LHCN-M2 (cell line): ENCODE data around the gene SULT1B1. TPM values are rescaled to one million over a fixed set of nuclear protein-coding genes. Genes with fewer than 3 reads are reported as not detected.

Source experiments
- DNase-seq: peaks from one replicate; pipeline ENCODE4 v3.0.0-alpha.2; 2012; ENCODE audit warnings: low read depth
- total RNA-seq: library from RNA; depleted of rRNA; stranded (reverse); fragments of >200 nt; gene quantifications from 2 replicates; pipeline ENCODE4 v1.2.3, GENCODE V29; 2014

The SULT1B1 gene
- total RNA-seq, 1 experiment from 2014 or later = 0.17 TPM

DNA sequence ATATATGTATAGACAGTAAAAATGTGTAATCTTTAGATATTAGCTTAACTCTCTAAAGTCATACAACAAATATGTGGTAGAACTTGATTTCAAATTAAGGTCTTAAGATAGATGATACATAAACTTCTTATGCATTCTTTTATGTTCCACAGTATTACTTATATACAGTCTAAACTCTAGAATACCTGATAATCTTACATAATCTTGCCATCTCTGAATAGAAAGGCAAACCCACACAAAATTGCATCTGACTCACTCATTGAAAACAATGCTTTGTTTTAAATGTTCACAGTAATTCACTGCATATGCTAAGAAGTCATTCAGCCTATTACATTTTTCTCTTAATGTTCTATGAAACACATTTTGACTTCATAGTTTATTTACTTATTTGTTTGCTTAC lies 10.1 kb downstream of the SULT1B1 start:
- no peak for DNase-seq

DNA sequence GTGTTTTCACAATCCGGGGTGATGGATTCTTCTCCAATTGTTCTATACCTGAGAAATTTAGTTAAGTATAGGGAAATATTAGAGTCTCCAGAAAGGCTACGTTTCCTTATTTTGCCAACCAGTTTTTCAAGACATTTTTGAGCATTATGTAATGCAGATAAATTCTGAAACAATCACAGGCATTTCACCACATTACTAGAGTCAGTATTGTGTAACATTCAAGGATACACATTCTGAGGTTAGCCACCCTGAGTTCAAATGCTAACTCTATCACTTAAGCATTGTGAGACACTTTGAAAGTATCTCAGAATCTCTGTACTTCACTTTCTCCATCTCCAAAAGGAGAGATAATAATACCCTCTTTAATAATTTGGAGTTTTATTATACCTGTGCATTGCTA lies 10.6 kb downstream of the SULT1B1 start:
- DNase-seq = peak; percentile 50

DNA sequence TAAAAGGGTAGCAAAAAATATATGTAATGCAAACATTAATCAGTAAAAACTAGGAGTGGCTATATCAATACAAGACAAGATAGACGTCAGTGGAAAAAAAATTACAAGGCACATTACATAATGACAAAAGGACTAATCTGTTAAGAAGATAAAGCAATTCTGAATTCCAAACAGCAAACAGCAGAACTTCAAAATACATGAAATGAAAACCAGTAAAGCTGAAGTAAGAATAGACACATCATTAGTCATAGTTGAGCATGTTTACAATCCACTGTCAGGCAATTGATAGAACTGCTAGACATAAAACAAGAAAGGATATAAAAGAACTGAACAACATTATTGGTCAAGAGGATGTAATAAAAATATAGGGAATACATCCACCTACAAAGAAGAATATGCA lies 12.2 kb downstream of the SULT1B1 start:
- peak; percentile 68 for DNase-seq

DNA sequence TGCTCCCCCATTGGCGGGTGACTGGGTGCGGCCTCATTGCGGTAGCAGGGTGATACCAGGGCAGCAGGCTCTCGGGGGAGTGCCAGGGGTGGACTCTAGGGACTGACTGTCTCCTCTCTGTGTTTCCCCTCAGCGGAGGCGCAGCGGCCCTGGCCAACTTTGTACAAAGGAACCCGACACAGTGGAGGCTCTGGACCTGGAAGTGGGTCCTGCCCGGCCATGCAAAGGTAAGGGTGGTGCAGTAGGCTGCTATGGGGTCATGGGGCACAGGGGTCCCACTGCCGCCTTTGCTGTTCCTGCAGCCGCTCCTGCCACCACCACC lies 16.3 kb downstream of the SULT1B1 start:
- DNase-seq = no peak

DNA sequence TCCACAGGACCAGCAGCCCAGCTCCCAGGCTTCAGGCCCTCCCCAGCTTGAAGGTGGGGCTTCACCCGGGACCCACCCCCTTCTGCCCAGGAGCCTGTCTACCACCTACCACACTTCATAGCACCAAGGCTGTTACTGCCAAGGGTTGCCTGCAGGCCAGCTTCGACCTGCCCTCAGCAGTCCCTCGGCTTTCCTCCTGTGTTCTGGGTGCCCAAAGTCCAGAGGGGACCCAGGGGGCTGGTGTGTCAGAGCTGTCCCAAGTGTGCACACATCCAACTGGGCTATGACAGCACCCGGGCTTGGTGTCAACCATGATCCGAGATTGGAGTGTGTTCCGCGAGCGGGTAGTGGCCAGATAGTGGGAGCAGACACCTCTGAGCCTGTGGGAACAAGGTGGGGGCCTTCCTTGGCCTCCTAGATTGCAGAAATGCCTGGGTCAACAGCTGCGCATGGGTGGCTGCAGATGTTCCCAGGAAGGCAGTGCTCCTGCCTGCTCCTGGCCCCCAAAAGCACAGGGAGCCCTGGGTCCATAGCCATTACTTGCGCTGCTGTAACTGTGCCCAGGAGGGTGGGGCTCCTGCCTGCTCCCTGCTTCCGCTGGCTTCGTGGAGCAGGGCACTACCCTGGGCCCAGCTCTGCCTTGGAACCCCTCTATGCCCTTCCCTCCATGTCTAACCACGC lies 16.8 kb downstream of the SULT1B1 start:
- no peak for DNase-seq

DNA sequence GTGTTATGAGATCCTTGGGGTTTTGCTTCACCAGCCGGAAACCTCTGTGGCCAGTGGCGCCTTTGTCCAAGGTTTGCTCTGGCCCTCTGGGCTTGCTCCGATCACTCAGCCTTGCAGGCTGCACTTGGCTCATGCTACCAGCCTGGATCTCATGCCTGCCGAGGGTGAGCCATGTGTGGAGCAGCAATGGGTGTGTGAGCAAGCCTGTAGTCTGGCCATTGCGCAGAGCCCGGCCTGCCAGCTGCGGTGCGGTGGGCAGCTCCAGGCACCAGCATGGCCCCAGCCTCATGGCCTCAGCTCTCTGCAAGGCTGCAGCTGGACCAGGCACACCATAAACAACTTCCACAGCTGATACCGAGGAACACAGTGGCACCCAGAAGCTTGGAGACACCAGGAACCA lies 17.8 kb downstream of the SULT1B1 start:
- no peak for DNase-seq

DNA sequence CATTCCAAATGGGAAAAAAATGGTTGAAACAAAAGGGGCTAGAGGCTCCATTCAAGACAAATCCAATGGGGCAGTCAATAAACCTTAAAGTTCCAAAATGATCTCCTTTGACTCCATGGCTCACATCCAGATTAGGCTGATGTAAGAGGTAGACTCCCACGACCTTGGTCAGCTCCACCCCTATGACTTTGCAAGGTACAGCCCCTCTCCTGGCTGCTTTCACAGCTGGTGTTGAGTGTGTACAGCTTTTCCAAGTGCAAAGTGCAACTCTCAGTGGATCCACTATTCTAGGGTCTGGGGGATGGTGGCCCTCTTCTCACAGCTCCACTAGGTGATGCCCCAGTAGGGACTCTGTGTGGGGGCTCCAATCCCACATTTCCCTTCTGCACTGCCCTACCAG lies 21.5 kb downstream of the SULT1B1 start:
- no peak for DNase-seq

DNA sequence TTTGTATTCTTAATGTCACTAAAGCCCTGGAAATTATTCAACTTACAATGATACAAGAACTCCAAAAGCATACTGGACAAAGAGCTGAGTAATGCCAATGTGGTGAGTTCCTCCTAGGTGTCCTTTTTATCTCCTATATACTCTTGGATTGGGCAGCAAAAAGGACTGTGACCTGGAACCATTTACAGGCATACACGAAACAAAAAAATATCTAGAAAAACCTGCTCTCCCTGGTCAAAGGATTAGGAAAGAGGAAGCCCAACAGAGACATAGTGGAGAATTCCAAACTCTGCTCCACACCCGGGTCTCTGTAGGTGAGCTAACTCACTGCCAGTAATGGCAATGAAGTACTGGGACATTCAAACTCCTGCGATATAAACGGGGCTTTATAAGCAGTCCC lies 25.3 kb downstream of the SULT1B1 start:
- no peak for DNase-seq

DNA sequence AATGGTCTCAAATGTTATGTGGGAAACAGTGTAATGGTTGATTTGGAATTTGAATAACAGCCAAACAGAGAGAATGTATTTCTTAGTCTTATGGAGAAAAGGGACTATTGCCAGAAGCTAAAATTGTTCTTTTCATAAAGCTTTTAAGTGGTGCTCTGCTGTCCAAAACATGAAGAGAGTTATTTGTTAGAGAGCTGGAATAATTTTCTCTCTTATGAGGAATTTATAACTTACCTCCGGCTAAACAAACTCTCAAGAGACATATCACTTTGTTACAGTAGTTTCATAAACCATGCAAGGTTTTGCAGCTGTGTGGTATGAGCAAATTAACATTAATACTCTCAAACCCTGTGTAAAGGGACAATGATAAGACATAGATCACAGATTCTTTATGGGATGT lies 28.6 kb downstream of the SULT1B1 start:
- no peak for DNase-seq

DNA sequence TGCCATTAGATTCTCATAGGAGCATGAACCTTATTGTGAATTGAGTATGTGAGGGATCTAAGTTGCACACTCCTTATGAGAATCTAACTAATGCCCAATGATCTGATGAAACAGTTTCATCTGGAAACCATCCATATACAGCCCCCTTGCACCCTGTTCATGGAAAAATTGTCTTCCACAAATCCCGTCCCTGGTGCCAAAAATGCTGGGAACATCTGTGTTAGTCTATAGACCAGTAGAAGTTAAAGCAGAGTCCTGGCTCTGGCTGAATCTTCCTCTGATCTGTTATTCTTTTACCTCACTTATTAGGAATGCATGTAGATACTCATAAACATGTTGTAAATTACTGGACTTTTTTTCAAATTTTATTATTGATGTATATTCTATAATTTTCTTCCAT lies 29.2 kb downstream of the SULT1B1 start:
- DNase-seq = no peak

DNA sequence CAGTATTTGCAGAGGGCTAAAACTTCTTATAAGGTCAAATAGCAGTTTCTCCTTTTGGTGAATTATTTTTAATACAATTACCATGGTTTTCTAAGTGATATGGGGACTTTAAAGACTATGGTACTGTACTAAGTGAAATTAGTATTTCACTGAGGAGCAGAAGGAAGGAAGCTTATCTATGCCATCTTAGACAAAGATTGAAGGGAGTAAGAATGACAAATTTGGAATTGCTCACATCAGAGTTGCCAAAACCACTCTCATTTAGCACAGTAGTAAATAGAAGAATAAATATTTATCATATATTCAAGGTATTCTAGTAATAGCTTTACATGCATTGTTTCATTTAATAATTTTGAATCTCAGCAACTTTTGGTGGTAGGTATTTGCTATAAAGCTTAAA lies 30.4 kb downstream of the SULT1B1 start:
- DNase-seq = no peak

DNA sequence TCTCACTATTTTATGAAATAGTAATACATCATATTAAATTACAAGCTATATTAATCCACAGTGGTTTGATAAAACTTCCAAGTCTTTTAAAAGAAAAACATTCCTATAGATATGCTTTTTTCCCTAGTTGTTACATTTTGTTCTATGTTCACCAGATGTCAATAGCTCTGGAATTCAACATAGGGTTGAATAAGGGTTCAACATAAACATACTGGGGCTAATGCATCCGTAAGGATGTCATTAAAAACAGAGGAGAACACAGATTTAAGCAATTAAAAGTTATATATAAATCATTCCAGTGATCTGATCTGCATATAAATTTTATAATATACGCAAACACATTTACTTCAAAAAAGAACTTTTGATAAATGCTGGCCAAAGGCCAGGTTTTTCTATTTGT lies 32.5 kb downstream of the SULT1B1 start:
- no peak for DNase-seq

DNA sequence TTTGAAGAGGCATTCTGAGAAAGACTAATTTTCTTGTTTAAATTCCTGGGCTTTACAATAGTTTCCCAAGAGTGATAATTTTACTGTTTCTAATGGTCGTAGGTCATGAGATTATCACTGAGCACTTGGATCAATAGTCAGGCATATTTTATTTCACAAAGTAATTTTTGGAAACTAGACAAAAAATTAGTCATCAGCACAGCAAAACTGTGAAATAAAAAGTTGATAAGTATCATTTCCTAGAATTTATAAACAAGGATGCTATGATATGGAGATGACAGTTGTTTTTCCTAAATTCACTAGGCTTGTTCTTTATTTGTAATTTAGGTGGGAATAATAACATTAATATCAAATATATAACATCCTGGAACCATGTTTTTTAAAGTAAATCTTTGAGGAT lies 33.0 kb downstream of the SULT1B1 start:
- DNase-seq = no peak

DNA sequence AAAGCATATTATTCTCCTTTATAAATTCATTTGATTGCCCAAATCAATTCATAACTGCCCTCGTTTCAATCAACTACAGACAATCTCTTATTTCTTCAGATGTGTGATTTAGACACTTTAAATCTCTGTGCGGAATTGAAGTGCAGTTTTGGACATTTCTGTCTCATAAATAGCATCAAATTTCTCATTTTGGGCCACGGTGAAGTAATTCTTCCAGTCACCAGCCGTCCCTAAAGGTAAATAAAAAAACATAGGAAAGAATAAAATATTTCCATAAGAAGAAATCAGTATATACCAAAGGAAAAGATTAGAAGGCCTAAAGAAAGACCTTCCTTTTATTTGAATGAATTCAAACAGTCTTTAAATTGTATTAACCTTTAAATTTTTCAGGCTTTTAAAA lies 33.4 kb downstream of the SULT1B1 start:
- DNase-seq = no peak

DNA sequence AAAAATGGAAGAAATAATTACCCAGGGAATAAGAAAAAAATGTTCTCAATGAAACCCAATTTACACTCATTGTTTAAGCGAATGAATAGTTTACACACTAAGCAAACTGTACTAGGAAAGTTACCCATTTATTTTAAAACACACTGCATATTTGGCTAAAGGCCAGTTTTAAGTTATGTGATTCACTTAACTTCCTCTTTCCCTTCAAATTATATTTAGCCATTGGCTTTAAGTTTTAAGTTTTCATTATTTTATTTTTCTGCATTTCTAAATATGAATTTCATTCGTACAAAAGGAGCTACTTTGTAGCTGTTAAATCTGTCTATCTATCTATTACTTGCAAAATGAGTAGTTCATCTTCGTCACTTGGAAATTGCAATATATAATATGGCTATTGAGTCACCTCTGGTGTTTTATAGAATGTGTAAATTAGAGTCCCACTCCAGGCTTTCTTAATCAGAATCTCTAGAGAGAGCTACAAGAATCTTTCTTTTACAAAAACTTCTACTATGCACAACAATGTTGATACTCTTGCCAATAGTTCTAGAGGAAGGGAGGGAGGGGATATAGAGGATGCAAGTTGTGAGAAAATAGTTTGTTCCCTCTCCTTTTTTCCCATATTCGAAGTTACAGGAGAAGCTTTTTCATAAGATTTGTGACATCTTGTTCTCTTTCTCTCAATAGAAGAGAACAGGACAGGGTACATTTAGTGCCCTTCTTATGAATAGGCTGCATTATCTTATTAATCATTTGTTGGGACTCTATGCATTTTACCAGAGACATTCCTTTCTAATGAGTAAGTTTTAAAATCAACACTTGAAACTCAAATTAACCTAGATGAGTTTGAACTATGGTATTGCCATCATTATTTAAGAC lies 41.8 kb downstream of the SULT1B1 start:
- peak; percentile 48 for DNase-seq

DNA sequence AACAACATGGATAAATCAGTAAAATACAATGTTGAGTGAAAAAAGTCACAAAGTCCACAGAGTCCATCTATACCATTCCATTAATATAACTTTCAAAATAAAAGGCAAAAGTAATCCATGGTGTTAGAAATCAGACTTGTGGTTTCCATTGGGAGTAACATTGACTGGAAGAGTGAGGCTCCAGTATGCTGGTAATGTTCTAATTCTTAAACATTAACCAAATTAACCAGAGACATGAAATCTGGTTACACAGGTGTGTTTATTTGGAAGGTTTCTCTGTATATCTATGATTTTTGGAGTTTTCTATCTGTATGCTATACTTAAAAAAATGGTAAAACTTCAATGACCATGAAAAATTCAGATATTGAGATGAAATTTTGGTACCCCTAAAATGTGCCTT lies 42.6 kb downstream of the SULT1B1 start:
- no peak for DNase-seq

DNA sequence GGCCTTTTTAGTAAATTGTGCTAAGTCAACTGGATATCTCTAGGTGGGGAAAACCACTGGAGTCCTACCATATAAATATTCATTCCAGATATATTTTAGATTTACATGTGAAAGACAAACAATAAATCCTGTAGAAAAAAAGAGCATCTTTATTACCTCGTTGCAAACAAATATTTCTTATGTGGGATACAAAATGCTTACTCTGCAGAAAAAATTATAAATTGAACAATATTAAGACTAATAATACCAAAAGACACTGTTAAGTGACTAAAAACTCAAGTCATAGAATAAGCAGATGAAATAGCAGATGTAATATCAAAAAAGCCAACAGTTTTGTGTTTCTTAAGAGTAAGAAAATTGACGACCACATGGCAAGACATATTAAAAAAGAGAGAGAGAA lies 43.8 kb downstream of the SULT1B1 start:
- no peak for DNase-seq

DNA sequence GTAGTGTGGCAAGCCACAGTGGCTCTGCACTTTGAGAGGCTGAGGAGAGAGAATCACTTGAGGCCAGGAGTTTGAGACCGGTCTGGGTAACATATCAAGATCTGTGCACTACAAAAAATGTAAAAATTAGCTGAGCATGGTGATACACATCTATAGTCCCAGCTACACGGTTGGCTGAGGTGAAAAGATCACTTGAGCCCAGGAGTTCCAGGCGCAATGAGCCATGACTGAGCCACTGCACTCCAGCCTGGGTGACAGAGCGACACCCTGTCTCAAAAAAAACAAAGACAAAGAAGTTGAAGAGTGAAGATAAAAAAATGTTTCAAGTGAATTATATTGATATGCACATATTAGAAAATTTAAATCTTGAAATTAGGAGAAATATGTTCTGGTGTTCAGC lies 46.3 kb downstream of the SULT1B1 start:
- DNase-seq = no peak

DNA sequence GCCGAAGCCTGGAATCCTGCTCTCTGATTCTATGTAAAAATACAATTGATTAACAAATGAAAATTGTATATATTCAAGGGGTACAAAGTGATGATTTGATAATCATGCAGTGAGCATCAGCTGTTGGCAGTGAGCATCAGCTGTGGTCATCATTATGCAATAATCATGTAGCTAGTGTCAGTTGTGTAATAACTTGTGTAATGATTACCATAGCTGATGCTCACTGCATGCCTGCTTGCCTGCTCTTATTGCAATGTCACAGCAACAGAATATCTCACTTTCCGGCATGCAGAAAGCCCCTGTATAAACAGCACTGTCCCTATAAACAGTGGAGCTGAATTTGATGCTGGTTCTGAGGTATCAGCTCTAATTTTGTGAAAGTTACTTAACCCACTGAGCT lies 46.8 kb downstream of the SULT1B1 start:
- peak; percentile 63 for DNase-seq

DNA sequence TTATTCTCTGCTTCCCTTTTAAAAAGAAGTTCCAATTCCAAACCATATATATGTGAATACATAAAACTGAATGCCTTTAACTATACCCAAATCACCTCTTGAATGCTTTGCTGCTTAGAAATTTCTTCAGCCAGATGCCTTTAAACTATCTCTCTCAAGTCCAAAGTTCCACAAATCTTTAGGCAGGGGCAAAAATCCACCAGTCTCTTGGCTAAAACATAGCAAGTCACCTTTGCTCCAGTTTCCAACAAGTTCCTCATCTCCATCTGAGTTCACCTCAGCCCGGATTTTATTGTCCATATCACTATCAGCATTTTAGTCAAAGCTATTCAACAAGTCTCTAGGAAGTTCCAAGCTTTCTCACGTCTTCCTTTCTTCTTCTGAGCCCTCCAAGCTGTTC lies 49.8 kb downstream of the SULT1B1 start:
- DNase-seq = no peak

DNA sequence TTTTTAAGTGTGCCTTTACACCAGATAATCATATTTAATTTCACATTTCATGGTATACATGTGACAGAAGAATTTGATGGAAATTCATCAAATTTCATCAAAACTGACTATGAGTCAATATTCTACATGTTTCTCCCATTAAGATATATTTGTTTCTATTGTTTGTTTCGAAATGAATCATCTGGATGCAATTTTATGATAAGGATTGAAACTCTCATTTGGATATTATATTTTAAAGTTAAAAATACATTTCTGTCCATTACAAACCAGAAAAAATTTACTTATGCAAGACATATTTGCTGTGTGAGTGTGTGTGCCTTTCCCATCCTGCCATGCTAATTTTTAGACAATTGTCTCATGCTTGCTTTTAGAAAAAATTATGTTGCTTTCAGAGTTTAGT lies 52.2 kb downstream of the SULT1B1 start:
- DNase-seq = no peak

DNA sequence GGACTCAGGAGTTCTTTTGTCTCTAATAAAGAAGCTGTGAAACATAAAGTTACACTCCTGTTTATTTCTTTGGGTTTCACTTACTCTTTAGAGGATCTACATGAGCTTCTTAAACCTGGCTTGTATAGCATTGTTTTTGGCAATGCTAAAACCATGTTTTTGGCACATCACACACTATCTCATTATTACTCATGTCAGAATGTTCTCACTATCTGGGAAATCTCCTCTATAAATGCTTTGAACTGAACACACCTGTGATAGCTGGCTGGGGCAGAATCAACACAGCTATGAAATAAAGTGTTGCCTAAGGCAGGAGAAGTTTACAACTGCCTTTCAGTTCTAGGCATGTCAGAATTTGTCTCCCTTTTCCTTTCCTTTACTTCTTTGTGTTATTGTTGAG lies 52.6 kb downstream of the SULT1B1 start:
- no peak for DNase-seq

DNA sequence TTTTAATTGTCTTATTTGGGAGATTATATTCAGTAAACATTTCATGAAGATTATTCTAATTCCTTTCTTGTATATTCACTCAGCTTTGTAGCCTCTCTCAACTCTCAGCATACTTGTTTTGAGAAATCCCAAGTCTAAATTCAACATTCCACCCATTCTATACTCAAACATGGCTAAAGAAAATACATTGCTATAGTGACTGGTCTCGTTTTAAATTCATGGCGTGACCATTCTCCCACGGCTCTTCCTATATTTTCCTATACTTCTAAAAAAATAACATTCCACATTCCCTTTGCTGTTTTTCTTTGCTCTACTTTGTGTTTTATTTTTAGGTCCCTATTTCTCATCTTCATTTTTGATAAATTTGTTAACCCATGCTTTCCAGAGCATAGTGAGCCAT lies 58.2 kb downstream of the SULT1B1 start:
- no peak for DNase-seq
